ENCODE results near the gene ZNF232.
"Not testable (repeated sequence)": the region's sequence is repeated elsewhere in the genome, so short reads cannot be mapped to it uniquely, and the experiment has no call there.

The ZNF232 gene

GRCh38 chr17:5130261-5130660, 18.6 kb upstream of the ZNF232 start:
- in situ Hi-C loops (cut with MboI; ENCODE audit: low sequenced_read_pairs), result not testable (repeated sequence)

GRCh38 chr17:5129770-5130169, 18.1 kb upstream of the ZNF232 start:
- in situ Hi-C loops (cut with MboI; ENCODE audit: low sequenced_read_pairs), result not testable (repeated sequence)

GRCh38 chr17:5128905-5129535, 17.3 kb upstream of the ZNF232 start:
- in situ Hi-C loops (cut with MboI; ENCODE audit: low sequenced_read_pairs), result no loop called here

GRCh38 chr17:5128387-5128786, 16.7 kb upstream of the ZNF232 start:
- in situ Hi-C loops (cut with MboI; ENCODE audit: low sequenced_read_pairs), result not testable (repeated sequence)

GRCh38 chr17:5127910-5128309, 16.2 kb upstream of the ZNF232 start:
- in situ Hi-C loops (cut with MboI; ENCODE audit: low sequenced_read_pairs), result no loop called here

GRCh38 chr17:5126719-5127488, 15.2 kb upstream of the ZNF232 start:
- in situ Hi-C loops (cut with MboI; ENCODE audit: low sequenced_read_pairs), result no loop called here

GRCh38 chr17:5124896-5125295, 13.2 kb upstream of the ZNF232 start:
- in situ Hi-C loops (cut with MboI; ENCODE audit: low sequenced_read_pairs), result not testable (repeated sequence)

- in situ Hi-C loops (cut with MboI; ENCODE audit: low sequenced_read_pairs), result not testable (repeated sequence)
These were observed 12.6 kb upstream of the ZNF232 start for GRCh38 chr17:5124125-5124760.

GRCh38 chr17:5123343-5124124, 11.9 kb upstream of the ZNF232 start:
- in situ Hi-C loops (cut with MboI; ENCODE audit: low sequenced_read_pairs), result no loop called here

GRCh38 chr17:5122586-5123342, 11.1 kb upstream of the ZNF232 start:
- in situ Hi-C loops (cut with MboI; ENCODE audit: low sequenced_read_pairs), result no loop called here

- in situ Hi-C loops (cut with MboI; ENCODE audit: low sequenced_read_pairs), result not testable (repeated sequence)
These were observed 10.4 kb upstream of the ZNF232 start for GRCh38 chr17:5122056-5122455.

- in situ Hi-C loops (cut with MboI; ENCODE audit: low sequenced_read_pairs), result no loop called here
These were observed 9.6 kb upstream of the ZNF232 start for GRCh38 chr17:5121186-5121841.

- in situ Hi-C loops (cut with MboI; ENCODE audit: low sequenced_read_pairs), result not testable (repeated sequence)
These were observed 8.9 kb upstream of the ZNF232 start for GRCh38 chr17:5120436-5121185.

- in situ Hi-C loops (cut with MboI; ENCODE audit: low sequenced_read_pairs), result no loop called here
These were observed 8.4 kb upstream of the ZNF232 start for GRCh38 chr17:5120036-5120435.

- in situ Hi-C loops (cut with MboI; ENCODE audit: low sequenced_read_pairs), result no loop called here
These were observed 6.5 kb upstream of the ZNF232 start for GRCh38 chr17:5118219-5118618.

GRCh38 chr17:5115673-5116651, 4.3 kb upstream of the ZNF232 start, which contains the start of gene USP6:
Gene USP6, plus strand, starts transcription at chr17:5116032. Its CDS starts 14,336 bp downstream, at chr17:5130368.
- in situ Hi-C loops (cut with MboI; ENCODE audit: low sequenced_read_pairs), result no loop called here

- in situ Hi-C loops (cut with MboI; ENCODE audit: low sequenced_read_pairs), result no loop called here
These were observed 862 bp downstream of the ZNF232 start for GRCh38 chr17:5110816-5111215.

GRCh38 chr17:5100832-5101231, 10.8 kb downstream of the ZNF232 start:
- in situ Hi-C loops (cut with MboI; ENCODE audit: low sequenced_read_pairs), result no loop called here

Measured in hTERT RPE-1 (cell line).